Stimulated activated CD4-positive, alpha-beta T cell treated with anti-CD3 and anti-CD28 coated beads, Interleukin-4, amount 100 ng/mL, for 1 hour (primary cell): Measurements from ENCODE around the gene FOXP1.

Experiments used
- DNase-seq: peaks from one replicate; pipeline ENCODE4 v3.0.0-alpha.2; 2020

Gene FOXP1

GRCh38 chr3:71064291-71064955, 519.1 kb downstream of the FOXP1 start:
- DNase-seq: peak; percentile 61

DNA sequence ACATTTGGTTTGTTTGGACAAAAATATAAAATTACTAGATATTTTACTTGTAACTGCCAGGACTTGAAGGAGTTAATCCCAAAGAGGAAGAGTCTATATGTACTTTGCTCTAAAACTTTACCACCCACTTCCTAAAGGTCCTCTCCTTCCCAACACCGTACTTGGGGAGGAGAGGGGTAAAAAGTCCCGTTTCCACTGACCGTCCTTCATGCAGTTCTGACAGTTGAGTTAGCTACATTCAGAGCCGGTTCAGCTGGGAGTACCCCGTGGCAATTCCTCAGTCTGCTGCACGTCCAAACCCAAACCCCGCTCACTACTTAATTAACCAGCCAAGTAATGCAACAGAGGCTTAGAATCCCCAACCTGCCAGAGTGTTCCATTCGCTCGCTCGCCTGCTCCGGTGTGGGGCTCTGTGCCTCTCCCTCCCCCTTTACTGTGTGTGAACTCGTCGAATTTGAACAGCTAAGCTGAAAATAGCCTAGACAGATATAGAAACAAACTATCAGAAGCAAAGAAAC, 519.7 kb downstream of the FOXP1 start:
- DNase-seq: peak; percentile 57

DNA sequence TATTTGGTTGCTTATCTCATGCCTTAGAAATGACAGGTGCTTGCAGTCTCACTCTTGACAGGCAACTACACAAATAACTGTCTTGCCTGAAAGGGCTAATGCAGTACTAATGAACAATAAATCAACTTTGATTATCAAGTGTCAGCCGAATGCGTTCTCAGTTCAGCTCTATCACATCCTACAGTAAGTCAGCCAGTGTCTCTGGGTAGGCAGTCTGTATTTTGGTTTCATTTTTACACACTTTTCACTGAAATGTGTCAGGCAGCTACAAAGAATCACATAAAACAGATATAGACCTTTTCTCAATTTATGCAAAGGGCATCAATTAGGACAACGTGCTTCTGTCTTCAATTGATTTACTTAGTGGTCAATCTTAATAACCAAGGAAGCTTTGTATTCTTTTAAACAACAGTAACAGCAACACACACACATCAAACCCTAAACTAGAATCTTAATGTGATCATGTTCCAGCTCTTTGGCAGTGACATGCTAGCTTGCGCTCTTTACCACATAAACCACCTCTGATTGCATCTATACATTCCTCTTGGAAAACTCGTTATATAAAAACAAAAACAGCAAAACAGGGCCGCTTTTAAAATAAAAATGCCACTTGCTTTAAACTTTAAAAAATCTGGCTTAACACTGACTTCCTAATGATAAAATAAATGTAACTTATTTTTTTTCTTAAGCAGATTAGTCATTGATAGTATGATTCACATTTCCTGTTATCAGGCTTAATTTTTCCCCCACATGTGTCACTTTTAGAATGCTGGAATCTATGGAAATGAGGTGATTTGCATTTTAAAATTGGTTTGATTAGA, 520.4 kb downstream of the FOXP1 start:
- no peak for DNase-seq

DNA sequence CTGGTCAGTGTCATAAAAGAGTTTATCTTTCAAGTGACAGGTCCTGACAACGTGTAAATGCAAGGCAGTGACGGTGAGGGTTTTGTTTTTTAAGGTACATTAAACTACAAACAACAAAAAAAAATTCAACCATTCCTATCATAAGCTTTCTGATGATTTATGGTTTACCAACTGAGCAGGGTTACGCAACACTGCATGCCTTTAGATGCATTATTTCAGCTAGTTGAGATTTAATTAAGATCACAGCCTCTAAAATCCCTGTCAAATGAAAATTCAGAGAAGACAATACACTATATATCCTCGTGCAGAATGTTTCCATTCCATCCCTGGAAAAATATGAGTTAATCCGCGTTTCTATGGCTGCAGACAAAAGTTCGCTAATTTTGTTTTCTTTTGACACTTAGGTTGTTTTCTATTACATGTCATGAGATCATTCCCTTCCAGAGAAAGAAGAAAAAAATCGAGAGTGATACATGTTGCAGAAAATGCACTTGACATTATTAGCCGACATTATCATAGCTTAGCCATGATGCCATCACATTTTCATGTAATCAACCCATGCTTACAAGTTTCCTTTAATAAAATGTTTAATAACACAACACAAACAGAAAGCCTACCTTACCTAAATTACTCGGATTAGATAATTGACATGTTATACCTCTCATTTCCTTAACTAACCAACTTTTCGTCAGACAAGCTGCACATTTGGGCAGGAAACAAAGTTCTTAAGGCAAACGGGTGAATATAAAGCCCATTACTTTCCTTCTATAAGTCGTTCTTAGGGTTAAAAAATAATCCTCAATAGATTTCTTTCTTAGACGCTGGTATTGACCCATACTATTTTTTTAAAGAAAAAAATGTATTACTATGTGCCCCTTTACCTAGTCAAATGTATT, 521.2 kb downstream of the FOXP1 start:
- DNase-seq: no peak

- no peak for DNase-seq
These were observed 521.9 kb downstream of the FOXP1 start for GRCh38 chr3:71061581-71061980.

- DNase-seq: no peak
These were observed 522.5 kb downstream of the FOXP1 start for GRCh38 chr3:71061037-71061436.

- no peak for DNase-seq
These were observed 523.0 kb downstream of the FOXP1 start for GRCh38 chr3:71060536-71060935.

DNA sequence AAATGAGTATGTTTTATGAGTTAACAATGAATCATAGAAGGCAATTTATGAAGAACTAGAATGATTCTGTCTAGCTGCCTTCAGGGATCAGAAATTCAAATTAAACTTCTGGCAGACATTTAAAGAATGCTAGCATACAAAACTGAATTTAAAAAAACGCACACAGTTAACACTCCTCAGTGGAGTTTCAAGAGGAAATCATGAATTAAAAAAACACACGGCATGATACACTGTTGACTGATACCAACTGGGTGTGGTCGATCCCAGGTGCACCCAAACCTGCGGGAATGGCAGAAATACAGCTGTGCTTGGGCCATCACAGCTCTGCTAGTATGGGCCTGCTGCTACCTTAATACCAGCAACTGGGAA, 526.0 kb downstream of the FOXP1 start:
- DNase-seq: no peak

- DNase-seq: no peak
These were observed 527.2 kb downstream of the FOXP1 start for GRCh38 chr3:71056327-71056726.

- DNase-seq: no peak
These were observed 528.1 kb downstream of the FOXP1 start for GRCh38 chr3:71055257-71056001.

GRCh38 chr3:71054312-71054711, 529.2 kb downstream of the FOXP1 start:
- no peak for DNase-seq

- no peak for DNase-seq
These were observed 530.0 kb downstream of the FOXP1 start for GRCh38 chr3:71053495-71053894.

DNA sequence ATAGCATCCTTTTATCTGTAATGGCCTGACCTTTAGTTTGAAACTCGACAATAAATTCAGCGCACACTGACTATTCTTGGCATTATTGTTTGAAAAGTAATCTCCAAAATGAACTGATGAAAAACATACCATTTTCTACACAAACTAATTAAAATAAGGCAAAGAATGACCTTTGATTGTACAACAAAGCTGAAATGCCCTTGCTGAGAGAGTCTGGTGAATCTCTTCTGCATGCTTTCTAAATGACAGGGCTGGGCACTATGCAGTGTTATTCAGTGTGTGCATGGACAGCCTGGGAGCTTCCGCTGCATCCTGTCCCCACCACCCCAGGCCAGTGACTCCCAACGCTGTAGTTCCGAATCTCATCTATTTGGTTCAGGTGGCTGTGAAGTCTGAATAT, 530.8 kb downstream of the FOXP1 start:
- DNase-seq: no peak

DNA sequence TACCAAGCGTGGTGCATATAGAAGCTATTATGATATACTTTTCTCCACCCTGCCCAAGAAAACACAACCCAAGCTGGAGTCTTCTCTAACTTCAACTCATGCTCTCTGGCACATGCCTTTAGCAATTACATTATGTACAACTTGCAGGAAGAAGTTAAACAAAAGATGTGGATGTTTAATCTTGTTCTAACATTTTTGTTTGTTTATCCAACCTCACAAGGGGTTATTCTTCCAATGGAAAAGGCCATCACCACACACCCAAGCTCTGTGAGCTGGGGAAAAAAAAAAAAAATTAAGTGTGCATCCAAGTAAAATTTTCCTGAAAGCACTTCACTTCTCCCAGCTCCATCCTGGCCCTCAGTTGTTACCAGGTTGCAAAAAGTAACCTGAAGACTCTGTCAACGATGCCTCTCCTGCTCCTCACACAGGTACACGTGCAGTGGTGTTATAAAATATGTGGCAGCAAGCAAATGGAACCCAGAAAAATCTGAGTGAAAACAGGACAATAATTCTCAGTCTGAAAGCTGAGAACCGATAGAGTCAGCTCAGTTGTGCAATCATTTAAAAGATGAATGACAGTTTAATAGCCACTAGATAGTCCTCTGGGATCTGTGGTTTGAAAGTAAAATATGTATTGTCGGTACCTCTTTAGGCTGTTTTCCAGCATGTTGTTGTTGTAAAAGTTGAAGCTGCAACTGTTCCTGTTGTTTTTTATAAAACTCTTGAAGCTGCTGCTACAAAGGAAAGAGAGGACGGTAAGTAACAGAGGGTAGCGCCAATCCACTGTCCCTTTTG, 531.4 kb downstream of the FOXP1 start:
- DNase-seq: no peak

- no peak for DNase-seq
These were observed 532.3 kb downstream of the FOXP1 start for GRCh38 chr3:71051259-71051595.

DNA sequence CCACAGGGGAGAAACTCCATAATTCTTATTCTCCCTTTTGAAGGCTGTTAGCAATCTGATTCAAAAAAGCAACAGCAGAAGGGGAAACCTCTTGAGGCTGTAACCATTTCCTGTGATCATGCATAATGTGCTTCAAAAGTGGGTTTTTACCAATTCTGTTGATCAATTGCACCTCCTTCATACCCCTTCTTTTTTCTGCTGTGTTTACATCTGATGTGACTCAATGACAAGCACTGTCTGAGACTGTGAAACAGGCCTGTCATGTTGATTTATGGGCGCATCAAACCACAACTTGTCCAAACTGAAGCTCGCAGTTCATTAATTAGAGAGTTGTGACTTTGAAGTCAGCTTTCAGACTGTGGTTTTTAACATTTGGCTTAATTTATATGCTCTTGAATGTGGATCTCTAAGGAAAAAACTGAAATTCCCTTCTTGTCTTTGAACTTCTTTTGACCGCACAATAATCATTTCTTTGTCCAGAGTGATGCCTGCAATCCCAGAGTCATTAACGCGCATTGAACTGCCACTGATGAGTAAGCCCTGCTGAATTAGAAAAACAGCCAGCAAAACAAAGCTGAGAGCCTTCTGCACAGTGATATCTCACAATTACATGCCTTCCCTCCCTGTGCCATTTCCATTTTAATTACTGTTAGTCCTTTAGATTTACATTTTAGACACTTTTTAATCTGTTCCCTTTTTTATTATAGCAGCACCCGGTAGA, 532.8 kb downstream of the FOXP1 start:
- no peak for DNase-seq

- DNase-seq: no peak
These were observed 533.4 kb downstream of the FOXP1 start for GRCh38 chr3:71050166-71050537.

GRCh38 chr3:71048948-71049347, 534.6 kb downstream of the FOXP1 start:
- DNase-seq: no peak

GRCh38 chr3:71047616-71048531, 535.7 kb downstream of the FOXP1 start:
- DNase-seq: no peak

GRCh38 chr3:71046791-71047190, 536.7 kb downstream of the FOXP1 start:
- no peak for DNase-seq
